HG03378 (cell line): ENCODE results near the gene ASAP2.

ENCODE experiments used
- ATAC-seq: cut with Tn5 transposase; IDR thresholded peaks from one replicate; pipeline ENCODE4 v1.9.1; 2021; ENCODE audit warnings: mild to moderate bottlenecking, moderate library complexity; ENCODE audit not compliant: unreplicated experiment

The ASAP2 gene

DNA sequence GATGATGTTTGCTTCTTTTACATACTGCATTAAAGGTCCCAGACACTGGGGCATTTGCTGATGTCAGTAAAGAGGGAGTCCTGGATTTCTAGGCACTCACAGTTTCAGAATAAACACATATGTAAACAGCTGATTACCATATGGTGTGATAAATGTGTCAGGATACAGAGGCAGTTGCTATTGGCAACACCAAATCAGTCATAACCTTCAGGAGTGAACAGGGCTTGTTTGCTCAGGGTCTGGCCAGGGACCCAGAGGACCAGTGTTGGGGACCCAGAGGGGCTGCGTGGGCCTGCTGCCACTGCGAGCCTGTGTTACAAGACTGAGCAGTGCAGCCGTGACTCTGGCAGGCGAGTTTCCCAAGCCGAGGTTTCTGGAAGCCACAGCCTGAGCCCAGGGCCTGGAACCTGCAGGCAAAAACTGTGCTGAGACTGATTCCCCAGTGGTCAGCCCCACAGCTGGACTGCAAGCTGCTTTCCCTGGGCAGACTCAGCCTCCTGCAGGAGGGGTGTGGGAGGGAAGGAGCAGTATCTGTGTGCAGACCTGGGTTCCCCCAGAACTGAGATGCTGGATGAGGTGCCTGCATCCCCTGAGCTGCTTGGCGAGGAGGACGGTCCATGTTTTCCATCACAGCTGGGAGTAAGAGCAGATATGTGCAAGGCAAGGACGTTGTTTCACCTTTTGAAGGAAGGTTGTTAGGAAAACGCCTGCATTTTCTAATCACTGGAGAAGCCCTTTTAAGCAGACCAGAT lies 23.6 kb downstream of the ASAP2 start:
- ATAC-seq, result no peak

GRCh38 chr2:9230881-9231280 lies 24.3 kb downstream of the ASAP2 start:
- no peak for ATAC-seq

DNA sequence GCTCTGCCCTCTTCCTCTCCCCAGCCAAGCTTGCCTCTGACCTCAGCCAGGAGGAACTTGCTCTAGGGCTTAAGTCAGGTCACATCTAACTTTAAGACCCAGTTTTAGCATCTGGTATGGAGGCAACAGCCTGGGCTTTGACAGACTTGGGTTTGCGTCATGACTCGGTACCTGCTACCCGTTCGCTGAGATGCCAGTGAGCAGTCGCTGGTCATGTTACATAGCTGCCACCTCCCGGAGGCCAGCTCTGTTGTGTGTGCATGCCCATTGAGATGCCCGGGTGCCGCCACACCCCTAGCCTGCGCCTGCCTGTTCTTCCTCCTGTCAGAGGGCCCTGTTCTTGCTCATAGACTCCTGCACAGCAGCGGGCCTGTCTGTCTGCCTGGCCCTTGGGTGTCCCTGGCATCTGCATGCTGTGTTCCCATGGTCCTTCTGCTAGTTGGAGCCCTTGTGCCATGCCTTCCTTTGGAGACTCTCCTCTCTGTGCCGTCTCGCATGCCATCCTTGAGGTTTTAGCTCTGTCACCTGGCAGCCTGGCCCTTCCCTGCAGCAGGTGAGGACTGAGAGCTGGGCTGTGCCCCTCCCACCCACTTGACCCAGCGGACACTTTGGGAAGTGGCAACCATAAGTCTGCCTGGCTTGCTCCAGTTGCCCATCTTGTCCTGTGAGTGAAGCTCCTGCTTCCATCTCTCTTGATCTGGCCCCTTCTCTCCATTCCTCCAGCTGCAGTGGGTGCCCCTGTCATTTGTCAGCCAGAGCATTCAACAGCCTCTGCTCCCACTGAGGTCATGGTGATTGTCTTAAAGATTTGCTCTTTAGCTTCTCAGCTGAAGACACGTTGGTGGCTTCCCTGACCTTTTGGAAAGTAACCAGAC lies 24.9 kb downstream of the ASAP2 start:
- ATAC-seq, result no peak

DNA sequence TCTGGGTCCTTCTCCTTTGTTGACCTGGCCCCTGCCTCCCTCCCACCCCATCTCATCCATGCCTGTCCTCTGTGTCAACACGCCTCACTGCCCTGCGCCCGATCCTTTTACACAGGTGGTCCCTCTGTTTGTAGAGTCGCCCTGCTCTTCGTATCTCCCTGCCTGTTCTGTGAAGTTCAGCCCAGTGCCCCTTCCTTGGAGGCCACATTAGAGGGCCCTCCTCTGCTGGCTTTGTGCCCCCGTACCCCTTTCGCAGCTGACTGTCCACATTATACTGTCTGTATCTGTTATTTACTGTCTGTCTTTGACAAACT lies 25.5 kb downstream of the ASAP2 start:
- no peak for ATAC-seq

DNA sequence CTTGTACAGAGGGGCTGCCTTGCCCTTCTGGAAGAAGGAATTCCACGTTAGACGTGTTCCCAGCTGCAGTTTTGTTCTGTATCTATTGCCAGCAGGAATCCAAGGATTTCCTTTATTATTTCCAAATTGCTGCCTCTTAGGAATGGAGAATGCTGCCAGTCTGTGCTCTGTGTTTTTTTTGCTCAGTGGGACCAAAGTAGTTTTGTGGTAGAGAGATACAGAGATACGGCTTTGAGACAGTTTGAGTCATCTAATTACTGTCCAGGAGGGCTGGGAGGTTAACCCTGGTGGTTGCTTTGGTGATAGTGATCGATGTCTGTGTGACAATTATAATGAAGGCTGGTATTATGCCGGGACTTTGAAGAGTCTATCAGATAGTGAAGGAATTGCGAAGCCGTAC lies 26.3 kb downstream of the ASAP2 start:
- no peak for ATAC-seq

DNA sequence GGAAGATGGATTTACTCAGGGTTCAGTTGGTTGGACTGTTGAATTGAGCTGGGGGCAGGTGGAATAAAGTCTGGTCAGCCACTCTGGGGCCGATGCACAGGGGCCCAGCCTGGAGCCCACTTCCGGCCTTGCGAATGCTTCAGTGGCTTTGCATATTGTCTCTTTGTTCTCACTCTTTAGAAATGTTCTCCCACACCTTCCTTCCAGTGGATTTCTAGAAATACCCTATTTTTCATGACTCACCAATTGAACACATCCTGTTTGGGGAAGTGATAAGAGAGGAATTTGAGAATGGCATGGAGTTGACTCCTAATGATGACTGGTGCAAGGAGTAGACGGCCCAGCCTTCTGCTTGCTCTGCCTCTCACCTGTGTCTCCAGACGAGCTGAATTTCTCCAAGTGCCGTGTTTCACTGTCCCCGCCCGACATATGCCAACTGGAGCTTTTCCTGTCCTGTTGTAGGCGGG lies 28.1 kb downstream of the ASAP2 start:
- ATAC-seq, result no peak

DNA sequence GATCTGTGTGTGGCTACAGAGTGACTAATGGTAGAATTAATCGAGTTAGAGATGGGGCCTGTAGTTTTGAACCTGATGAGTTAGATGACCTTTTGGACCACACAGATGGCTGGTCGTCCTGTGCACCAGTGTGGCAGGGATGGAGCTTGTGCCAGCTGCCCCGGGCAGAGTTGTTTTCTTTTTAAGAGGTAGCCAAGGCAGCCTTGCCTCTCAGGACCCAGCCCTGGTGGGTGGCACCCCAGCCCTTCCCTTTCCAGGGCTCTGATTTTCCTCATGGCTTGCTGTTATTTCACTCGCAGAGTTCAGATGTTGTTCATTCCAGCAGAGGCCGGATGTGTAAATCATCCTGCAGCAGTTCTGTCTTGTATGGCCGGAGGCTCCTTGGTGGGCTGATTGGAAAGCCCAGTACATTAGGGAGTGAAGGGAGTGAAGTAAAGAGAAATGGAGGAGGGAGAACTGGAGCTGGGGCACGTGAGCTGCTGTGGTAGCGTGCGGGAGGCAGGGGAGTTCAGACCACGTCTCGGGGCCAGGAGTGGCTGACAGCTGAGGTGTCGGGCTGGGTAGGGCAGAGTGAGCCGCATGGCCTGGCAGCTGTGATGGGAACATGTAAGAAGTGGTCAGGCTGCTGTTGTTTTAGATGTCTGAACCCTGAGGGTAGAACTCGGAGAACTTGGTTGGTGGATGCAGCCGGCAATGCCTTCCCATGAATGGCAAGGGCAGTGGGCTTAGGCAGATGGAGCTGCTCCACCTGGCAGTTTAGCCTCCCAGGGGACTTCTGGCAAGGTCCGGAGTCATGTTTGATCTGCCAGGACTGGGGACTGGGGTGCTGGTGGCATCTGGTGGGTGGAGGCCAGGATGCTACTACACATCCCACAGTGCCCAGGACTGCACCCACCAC lies 28.8 kb downstream of the ASAP2 start:
- ATAC-seq, result no peak

- ATAC-seq, result no peak
Observed at GRCh38 chr2:9236045-9236344, 29.4 kb downstream of the ASAP2 start.

DNA sequence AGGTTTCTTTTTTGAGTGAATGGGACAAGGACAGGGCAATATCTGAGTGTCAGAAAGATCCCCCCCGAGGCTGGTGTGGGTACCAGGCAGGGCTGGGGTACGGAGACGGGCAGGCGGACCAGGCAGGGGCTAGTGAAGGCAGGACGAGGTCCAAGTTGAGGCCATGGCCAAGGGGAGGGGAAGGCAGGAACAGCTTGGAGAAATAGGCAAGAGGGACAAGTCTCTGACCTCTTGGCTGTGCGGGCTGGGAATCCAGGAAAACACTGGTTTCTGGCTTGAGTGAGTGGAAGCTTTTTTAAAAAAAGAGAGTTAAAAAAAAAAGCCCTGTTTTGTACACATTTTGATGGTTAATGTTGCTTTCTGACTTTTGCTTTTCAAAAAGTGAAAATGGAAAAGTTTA lies 30.3 kb downstream of the ASAP2 start:
- ATAC-seq, result no peak

- no peak for ATAC-seq
Observed at GRCh38 chr2:9237831-9238230, 31.2 kb downstream of the ASAP2 start.

DNA sequence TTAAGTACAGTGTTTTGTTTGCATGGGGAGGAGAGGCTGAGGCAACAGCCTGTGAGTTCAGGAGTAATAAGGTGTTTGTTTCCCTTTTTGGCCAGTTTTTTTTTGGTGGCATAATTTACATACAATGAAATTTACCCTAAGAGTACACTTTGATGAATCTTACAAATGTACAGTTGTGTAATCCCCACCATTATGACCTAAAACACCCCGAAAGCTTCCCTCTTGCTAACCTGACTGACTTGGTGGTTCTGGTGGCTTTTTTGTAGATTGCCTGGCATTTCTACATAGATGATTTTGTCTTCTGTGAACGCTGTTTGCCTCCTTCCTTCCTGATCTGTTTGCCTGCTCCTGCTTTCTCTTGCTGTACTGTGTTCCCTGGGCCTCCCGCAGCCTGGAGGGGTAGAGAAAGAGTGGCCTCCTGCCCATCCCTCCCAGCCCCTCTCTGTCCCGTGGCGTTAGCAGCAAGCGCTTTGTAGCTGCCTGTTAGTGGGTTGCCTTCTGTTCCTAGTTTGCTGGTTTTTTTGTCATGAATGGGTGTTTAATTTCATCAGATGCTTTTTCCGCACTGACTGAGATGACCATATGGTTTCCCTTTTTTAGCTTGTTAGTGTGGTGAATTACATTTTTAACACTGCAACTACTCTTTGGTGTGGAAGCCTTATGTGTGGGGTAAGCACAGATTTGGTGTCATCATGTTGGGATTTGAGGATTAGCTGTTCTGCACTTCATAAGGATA lies 32.1 kb downstream of the ASAP2 start:
- ATAC-seq, result no peak

DNA sequence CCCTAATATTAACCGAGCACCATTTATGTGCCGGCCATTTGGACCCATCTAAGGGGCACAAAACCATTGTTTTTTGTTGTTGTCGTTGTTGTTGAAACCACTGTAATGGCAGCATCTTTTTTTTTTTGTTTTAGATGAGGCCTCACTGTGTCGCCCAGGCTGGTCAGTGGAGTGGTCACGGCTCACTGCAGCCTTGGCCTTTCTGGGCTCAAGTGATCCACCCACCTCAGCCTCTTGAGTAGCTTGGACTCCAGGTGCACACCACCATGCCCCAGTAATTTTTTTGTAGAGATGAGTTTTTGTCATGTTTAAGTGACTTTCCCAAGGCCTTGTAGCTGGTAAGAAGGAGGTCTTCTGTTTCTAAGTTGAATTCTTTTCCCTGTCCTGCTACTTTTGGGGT lies 33.0 kb downstream of the ASAP2 start:
- ATAC-seq, result no peak

- no peak for ATAC-seq
Observed at GRCh38 chr2:9240745-9241144, 34.1 kb downstream of the ASAP2 start.

- no peak for ATAC-seq
Observed at GRCh38 chr2:9241233-9241632, 34.6 kb downstream of the ASAP2 start.

DNA sequence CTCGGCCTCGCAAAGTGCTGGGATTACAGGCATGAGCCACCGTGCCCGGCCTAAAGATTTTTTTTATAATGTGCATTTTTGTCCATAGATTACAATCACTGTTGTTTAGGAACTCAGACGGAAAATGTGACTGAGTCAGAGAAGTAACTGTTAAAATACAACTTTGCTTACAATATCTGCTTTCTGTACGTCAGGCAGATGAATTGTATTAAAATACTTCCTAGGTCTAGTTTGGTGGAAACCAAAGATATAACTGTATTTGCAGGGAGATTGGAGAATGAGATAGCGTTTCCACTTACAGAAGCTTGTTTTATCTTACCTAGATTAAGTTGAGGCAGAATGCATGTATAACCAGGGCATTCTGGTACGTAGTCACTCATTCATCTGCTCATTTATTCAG lies 36.7 kb downstream of the ASAP2 start:
- no peak for ATAC-seq

GRCh38 chr2:9244985-9245544 lies 38.5 kb downstream of the ASAP2 start:
- ATAC-seq, result no peak

- ATAC-seq, result no peak
Observed at GRCh38 chr2:9247177-9247576, 40.6 kb downstream of the ASAP2 start.

GRCh38 chr2:9247786-9248185 lies 41.2 kb downstream of the ASAP2 start:
- no peak for ATAC-seq

- no peak for ATAC-seq
Observed at GRCh38 chr2:9248363-9248762, 41.8 kb downstream of the ASAP2 start.

GRCh38 chr2:9249020-9249800 lies 42.6 kb downstream of the ASAP2 start:
- ATAC-seq, result no peak
